ENCODE results near the gene NRXN3.

NRXN3 gene

DNA sequence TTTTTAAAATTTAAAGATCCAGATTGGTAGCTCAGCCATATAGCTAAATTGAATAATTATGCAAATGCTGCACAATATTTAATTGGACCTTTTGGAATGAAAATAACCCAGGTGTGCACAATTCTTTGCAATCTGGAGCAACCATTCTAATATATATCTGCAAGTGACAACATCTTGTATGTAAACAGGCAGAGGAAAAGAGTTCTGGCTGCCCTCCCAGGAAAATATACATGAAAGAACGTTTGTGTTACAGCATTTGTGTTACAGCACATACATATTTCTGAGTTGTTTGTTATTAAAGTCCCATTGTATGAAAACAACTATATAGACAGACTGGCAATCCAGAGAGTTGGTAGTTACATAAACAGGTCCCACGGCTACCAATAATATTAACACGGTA, 1663.6 kb downstream of the NRXN3 start:
- TF ChIP-seq, protein P1, sequence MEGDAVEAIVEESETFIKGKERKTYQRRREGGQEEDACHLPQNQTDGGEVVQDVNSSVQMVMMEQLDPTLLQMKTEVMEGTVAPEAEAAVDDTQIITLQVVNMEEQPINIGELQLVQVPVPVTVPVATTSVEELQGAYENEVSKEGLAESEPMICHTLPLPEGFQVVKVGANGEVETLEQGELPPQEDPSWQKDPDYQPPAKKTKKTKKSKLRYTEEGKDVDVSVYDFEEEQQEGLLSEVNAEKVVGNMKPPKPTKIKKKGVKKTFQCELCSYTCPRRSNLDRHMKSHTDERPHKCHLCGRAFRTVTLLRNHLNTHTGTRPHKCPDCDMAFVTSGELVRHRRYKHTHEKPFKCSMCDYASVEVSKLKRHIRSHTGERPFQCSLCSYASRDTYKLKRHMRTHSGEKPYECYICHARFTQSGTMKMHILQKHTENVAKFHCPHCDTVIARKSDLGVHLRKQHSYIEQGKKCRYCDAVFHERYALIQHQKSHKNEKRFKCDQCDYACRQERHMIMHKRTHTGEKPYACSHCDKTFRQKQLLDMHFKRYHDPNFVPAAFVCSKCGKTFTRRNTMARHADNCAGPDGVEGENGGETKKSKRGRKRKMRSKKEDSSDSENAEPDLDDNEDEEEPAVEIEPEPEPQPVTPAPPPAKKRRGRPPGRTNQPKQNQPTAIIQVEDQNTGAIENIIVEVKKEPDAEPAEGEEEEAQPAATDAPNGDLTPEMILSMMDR (IDR thresholded peaks at IDR 0.05) = no peak

DNA sequence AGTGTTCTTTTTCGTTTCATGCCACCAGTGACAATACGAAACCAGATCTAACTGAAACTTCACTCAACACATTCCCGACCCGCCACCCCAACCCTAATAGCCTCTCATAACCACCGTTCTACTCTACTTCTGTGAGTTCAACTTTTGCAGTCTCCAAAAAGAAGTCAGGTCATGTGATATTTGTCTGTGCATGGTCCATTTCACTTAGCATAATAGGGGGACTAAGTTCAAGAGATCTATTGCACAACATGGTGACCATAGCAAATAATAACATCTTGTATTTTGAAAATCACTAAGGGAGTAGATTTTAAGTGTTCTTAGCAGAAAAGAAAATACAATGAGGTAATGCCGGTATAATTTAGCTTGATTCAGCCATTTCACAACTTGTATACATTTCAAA, 1664.7 kb downstream of the NRXN3 start:
- TF ChIP-seq, protein P1 (IDR thresholded peaks at IDR 0.05) = no peak

DNA sequence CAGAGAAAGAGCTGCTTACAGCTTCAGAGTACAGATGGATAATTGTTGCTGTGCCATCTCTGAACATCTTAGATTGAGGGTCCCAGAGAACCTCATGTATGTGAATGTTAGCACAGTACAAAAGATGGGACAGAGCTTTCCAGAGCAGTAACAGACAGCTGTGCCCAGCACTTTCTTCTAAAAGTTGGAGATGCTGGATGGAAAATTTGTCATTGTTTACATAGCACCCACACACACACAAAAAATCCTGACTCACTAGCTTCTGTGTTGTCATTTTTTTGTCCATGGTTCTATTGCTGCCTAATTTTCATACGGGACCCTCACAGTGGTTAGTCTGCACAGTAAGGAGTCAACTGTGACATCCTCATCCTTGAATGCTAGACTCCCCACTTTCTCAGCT, 1666.4 kb downstream of the NRXN3 start:
- TF ChIP-seq, protein P1 (IDR thresholded peaks at IDR 0.05) = no peak

DNA sequence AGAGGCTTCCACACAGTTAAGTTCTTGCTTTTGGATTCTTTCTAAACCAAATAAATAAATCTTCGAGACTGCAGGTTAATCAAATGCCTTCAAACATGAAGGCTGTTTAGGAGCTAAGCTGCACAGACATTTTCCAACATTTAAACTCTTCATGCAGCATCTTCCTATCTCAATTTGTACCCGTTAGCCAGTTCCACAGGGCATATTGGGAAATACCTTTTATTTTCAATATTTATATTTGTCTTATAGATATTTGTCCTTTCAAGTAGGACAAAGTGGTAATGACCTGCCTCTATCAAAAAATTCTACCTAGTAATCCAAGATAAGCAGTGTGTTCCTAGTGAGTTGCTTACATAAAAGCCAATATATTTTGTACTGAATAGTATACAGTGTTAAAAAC, 1667.5 kb downstream of the NRXN3 start:
- TF ChIP-seq, protein P1 (IDR thresholded peaks at IDR 0.05) = no peak

DNA sequence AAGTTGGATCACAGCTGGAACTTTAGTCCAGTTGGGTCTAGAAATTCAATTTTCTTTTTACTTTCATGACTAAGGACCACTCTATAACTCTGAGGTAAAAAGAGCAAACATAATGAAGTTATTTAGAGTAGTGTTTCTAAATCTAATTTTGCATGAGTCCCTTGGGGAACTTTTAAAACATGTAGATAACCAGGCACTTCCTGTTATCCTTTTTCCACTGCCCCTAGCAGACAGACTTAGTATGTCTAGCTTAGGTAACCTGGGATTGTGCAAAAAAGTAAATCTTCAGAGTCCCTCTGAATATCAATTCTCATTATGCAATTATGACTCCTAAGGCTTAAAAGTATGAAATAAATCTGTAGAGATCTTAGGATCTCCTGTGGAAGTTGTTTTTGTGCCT, 1669.9 kb downstream of the NRXN3 start:
- TF ChIP-seq, protein P1 (IDR thresholded peaks at IDR 0.05) = no peak

DNA sequence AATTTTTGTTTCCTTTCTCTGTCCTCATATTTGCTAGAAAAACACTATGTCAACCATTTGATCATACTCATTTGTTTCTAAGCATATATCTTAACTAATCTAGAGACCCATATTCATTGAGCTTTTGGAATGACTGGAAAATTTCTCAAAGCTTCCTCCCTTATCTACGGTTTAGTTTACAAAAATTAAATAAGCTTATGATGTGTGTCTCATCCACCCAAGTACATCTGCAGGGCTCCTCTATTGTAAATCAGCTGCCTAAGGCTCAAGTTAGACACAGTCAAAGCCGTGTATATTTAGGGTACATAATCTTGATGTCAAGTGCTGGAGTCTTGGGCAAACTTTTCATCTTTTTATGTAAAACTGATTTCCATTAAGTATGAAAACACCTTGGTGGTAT, 1670.7 kb downstream of the NRXN3 start:
- TF ChIP-seq, protein P1 (IDR thresholded peaks at IDR 0.05) = no peak

DNA sequence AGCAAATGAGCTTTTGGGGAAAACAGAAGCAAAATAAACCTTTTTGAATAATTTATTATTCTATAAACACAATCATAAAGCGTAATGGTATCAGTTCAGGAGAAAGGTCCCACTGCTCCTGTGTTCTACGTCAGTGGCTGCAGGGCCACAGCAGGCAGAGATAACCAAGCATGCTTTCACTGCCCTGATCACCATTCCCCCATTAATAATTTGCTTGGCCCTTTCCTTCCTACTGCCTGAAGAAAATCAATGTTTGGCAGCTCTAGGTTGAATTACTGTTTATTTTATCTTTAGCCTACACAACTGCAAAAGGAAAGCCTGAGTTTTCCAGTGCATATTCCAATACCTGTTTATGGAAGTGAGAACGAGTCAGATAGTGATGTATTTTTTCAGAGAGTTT, 1671.3 kb downstream of the NRXN3 start:
- TF ChIP-seq, protein P1 (IDR thresholded peaks at IDR 0.05) = no peak

DNA sequence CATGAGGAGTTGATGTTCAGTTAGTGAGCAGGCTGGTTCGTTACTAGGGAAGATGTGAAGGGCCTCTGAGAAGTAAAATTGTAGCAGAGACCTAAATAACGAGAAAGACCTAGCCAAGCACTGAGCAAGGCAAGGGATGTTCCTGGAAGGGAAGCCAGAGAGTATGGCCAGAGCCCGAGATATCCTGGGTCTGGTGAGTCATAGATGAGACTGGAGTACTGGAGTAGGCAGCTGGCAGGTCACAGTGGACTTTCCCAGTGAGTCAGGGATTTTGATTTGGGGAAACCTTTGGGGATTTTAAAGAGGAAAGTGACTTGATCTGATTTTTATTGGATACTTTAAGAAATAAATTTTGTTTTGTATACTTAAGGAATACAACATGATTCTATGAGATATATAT, 1672.1 kb downstream of the NRXN3 start:
- TF ChIP-seq, protein P1 (IDR thresholded peaks at IDR 0.05) = no peak

Data from LNCAP (cell line).